Spleen (tissue), 7 donors: ENCODE data around the gene AFAP1L1.

Experiments used
- POLR2A ChIP-seq, 3 donors: fragments of 450-650 bp; IDR thresholded peaks; one replicate each; pipeline ENCODE4 v1.5.1; 2017; ENCODE audit warnings: antibody characterized with exemption in 3 of 3, mild to moderate bottlenecking in 1 of 3
- TF ChIP-seq, protein P1 (sequence below), 11 experiments: fragments of 200-600 bp in 7 of 11; fragments of 450-650 bp in 4 of 11; sonication (generic) in 4 of 11; IDR thresholded peaks in 8 of 11; conservative IDR thresholded peaks in 3 of 11; 1 replicate in 7 of 11; 2 replicates in 4 of 11; pipeline versions ENCODE4 v1.4.0 to v1.8.0; 2016 to 2021; ENCODE audit warnings: antibody characterized with exemption in 11 of 11, inconsistent platforms in 4 of 11, mild to moderate bottlenecking in 1 of 11
- donor health status: DM: no; HTN: no; CAD: no; lungs with moderate emphysema.
- donor health status: DM: no; HTN: no; CAD: no.
- donor health status: DM: no; HTN: no; CAD: no.

GRCh38 chr5:149363936-149364335 lies 92.3 kb downstream of the AFAP1L1 start:
- TF ChIP-seq, protein P1, sequence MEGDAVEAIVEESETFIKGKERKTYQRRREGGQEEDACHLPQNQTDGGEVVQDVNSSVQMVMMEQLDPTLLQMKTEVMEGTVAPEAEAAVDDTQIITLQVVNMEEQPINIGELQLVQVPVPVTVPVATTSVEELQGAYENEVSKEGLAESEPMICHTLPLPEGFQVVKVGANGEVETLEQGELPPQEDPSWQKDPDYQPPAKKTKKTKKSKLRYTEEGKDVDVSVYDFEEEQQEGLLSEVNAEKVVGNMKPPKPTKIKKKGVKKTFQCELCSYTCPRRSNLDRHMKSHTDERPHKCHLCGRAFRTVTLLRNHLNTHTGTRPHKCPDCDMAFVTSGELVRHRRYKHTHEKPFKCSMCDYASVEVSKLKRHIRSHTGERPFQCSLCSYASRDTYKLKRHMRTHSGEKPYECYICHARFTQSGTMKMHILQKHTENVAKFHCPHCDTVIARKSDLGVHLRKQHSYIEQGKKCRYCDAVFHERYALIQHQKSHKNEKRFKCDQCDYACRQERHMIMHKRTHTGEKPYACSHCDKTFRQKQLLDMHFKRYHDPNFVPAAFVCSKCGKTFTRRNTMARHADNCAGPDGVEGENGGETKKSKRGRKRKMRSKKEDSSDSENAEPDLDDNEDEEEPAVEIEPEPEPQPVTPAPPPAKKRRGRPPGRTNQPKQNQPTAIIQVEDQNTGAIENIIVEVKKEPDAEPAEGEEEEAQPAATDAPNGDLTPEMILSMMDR (IDR thresholded peaks at IDR 0.05 in 8 of 11, conservative IDR thresholded peaks at IDR 0.05 in 3 of 11) = no peak
- no peak for TF ChIP-seq POLR2A (IDR thresholded peaks at IDR 0.05)
